Measurements from ENCODE around the gene PPP2R5E. TPM values are rescaled to one million over a fixed set of nuclear protein-coding genes. Genes with fewer than 3 reads are reported as not detected.
"Not testable (repeated sequence)": the region's sequence is repeated elsewhere in the genome, so short reads cannot be mapped to it uniquely, and the experiment has no call there.

The PPP2R5E gene
- polyA plus RNA-seq (2013, experiment 1 of 2; ENCODE audit: insufficient read length), result 34.2 TPM
- polyA plus RNA-seq (2013, experiment 2 of 2; ENCODE audit: insufficient read length), result 39.5 TPM

DNA sequence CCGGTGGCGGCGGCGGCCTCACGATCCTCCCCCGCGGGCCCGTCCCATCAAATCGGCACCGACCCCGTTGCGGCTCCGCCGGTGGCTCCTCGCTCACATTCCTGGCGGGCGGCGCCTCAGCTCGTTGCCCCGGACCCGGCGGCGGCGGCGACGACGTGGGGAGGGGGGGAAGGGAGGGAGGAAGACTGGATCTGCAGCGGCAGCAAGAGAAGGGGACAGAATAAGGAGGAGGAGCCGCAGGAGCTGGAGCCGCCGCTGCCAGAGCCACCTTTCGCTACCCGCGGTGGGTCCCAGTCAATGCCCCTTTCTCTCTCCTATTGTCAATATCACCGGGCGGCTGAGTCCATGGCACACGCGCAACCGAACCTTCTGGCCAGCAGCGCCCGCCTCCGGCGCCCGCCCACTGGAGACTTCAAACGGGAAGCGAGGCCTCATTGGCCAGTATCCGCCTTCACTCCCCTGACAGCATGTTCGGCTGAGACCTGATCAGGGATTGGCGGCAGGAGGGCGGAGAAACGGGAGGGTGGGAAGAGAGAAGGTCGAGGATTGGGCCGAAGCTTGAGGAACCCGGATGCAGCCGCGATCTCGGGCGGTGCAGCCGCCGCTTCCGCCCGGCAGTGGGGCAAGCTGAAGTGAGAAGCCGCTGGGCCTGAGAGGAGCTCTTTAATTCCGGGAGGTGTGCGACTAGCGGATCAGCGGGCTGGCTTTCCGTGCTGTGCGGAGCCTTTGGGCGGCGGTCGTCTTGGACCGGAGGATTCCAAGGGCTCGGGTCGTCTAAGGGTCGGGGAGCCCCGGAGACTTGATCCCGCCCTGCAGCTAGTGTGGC, at the start of gene PPP2R5E:
Gene PPP2R5E (minus strand): TSS at position 378 of the 826 bp plus-strand sequence. CDS start 3,692 bp downstream, outside the sequence.
- DNase-seq, result peak; percentile 99

DNA sequence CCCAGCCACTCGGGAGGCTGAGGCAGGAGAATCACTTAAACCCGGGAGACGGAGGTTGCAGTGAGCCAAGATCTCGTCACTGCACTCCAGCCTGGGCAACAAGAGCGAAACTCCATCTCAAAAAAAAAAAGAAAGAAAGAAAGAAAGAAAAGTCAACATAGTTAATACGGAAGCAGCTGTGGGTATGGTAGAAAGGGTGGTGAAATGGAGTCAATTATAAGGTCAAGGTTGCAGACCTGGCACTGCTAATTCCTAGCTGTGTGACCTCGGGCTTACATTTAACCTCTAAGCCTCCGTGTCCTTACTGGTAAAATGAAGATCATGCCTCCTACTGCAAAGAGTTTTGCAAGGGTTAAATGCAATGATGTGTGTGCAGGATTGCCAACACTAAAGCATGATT, 39.9 kb upstream of the PPP2R5E start:
- not testable (repeated sequence) for DNase-seq

DNA sequence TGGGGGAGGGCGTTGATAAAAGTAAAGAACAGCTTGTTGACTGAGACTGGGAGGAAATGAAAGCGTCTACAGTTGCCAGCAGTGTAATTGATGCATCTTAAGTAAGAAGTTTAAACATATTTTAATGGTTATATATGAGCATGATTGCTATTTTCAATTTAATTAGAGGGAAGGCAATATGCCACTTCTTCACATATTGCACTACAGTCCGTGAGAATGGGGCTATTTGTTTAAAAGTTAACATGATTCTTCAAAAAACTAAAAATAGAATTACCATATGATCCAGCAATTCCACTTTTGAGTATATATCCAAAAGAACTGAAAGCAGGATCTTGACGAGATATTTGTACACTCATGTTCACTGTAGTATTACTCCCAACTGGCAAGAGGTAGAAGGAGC, 38.3 kb upstream of the PPP2R5E start:
- no peak for DNase-seq

DNA sequence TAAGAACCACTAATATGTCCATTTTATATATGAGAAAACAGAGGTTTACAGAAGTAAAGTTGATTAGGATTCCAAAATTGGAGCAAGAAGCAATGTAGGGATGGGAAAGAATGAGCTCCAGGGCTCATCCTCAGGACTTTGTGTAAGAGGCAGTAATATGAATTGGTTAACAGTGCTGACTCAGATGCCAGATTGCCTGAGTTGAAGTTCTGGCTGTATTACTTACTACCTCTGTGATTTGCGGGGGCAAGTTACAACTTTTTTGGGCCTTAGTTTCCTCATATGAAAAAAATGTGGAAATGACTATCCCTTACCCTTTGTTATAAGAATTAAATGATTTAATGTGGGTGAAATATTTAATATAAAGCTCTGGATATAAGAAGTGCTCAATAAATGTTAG, 35.1 kb upstream of the PPP2R5E start:
- DNase-seq, result no peak

DNA sequence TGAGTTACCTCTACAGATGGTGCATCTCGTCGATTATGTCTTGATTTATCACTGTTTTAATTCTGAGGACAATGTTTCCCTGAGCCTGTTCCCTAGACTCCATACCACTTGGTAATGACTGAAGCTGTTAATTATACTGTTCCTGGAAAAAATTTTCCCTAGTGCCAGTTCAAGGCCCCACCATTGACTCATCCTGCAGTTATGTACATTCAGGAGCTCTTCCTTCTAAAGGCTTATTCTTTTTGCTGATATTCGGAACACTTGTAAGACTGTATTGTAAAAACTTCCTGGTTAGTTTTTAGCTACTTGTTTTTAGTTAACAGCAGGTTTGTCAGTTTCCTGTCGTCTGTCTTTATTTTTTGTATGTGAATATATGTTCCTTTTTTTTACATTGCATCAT, 30.4 kb upstream of the PPP2R5E start:
- peak; percentile 14 for DNase-seq

DNA sequence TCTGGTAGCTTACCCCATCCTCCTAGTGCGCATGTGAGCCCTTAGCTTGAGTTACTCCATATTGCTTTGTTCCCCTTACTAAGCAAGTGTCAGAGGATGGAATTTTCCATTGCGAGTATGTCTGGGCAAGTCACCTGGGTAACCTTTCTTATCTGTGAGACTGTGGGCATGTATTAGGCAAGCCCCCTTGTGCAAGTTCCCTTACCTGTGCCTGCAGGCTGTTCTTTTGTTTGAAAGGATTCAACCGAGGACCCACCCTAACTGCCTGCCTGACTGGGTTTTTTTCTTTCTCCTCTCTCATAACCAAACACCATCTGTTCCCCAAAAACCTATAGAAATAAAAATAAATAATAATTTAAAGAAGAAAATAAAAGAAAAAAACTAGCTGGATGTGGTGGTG, 22.3 kb upstream of the PPP2R5E start:
- DNase-seq, result no peak

DNA sequence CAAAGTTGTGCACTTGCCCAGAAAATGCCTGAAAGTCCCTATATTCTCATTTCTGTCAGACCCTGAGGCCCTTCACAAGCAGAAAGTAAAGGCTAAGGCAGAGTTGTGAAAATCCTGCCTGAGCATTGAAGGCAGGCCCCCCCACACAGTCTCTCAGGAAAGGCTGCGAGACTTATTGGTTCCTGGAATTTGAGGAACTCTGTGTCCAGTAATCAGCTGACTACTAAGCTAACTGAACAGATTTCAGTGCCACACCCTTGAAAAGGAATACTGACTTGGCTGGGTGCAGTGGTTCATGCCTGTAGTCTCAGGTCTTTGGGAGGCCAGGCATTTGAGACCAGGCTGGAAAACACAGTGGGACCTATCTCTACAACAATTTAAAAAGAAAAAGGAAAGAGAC, 21.1 kb upstream of the PPP2R5E start:
- no peak for DNase-seq

DNA sequence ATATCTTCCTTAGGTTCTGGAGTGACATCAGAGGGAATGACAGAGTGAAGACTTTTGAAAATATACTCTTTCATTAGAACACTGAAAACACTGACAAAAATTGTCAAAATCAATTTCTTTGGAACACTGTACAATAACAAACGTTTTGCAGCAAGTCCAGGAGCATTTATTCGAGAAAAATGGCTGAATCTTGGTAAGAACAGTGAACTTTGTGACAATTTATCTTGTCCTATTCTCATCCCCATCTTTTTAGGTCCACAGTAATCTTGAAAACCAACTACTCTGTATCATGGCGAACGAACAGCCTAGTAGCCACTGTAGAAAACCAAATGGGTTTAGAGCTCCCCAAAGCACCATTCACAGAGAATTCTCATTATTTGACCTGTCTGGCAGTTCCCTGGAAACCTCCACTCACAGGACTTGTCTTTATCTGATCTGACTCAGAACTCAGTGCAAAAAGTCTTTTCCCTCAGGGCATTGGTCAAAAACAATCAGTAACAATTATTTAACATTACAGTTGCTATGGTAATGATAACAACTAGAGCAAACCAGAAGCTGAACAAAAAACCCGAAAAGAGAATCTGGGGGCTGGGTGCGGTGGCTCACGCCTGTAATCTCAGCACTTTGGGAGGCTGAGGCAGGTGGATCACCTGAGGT, 20.3 kb upstream of the PPP2R5E start:
- DNase-seq, result no peak

DNA sequence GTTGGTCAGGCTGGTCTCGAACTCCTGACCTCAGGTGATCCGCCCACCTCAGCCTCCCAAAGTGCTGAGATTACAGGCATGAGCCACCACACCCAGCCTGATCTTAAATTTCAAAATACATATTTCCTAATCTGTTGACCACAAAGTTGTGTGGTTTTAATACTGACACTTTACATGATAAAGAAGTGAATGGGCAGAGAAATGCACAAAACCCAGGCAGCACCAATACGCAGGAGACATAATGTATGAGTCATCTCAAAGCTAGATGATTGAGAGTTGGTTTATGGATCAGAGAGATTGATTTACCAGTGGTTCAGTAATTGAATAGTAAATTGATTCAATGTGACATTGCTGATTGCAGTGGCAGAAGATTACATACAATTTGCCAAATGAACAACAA, 19.2 kb upstream of the PPP2R5E start:
- no peak for DNase-seq

DNA sequence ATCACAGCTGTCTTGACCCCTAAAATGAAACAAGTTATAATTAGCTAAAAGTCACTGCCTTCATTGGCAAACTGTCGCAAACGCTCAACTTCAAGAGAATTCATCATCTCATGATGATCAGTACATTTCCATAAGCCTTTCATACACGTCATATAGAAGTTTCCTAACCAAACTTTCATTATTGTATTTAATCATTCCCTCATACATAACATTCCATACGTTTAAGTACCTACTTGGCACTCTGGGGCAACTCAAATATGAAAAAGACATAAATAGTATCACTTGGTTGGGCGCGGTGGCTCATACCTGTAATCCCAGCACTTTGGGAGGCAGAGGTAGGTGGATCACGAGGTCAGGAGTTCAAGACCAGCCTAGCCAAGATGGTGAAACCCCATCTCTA, 12.4 kb upstream of the PPP2R5E start:
- no peak for DNase-seq

DNA sequence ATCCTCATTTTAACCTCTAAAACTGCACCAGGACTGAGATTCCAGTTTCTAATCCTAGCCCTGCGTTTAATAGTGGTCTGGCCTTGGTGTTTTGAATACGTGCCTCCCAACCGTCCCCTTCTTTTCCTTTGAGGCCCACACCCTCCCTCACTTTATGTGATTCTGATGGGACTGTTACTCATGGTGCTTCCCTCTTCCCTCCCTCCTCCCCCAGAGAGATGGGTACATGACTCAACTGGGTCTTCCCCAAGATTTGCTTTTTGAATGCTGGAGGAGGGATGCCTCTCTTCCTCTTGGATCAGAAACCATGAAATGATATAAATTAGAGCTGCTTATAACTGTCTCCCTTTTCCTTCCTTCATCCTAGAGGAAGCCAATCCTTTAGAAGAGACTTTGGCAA, 8.2 kb upstream of the PPP2R5E start:
- peak; percentile 39 for DNase-seq

DNA sequence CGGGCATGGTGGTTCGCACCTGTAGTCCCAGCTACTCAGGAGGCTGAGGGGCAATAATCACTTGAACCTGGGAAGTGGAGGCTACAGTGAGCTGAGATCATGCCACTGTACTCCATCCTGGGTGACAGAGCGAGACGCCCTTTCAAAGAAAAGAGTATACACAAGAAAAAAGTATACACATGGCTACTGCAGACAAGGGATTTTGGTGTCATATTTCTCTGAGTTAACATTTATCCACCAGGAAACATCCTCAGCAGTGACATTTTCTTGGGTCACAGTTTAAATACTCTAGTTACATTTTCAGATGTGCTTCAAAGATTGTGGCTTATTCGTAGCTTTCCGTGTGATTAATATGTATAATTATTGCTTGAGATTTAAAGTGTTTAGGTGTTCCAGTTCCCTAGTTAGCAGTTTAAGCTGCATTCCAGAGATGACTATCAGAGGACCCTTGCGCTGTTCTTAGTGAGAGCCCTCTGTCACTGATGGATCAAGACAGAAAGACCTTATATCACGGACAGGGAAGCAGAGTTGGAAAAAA, 4.7 kb upstream of the PPP2R5E start:
- no peak for DNase-seq

DNA sequence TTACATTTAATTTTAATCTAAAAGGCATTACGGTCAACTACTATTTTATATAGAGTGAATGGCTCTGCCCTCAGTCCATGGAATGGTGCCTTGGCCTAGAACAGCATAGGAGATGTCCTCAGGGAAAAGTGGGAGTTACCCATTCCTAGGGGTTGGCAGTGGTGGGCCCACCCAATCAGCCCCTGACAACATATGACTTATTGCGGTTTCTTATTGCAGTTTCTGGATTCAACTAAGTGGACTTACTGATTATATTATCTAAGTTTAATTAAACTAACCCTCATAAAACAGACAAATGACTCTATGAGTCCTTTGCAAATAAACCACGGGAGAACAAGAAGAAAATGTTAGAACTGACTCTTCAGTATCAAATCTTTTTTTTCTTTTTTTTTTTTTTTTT, 2.3 kb upstream of the PPP2R5E start:
- no peak for DNase-seq

DNA sequence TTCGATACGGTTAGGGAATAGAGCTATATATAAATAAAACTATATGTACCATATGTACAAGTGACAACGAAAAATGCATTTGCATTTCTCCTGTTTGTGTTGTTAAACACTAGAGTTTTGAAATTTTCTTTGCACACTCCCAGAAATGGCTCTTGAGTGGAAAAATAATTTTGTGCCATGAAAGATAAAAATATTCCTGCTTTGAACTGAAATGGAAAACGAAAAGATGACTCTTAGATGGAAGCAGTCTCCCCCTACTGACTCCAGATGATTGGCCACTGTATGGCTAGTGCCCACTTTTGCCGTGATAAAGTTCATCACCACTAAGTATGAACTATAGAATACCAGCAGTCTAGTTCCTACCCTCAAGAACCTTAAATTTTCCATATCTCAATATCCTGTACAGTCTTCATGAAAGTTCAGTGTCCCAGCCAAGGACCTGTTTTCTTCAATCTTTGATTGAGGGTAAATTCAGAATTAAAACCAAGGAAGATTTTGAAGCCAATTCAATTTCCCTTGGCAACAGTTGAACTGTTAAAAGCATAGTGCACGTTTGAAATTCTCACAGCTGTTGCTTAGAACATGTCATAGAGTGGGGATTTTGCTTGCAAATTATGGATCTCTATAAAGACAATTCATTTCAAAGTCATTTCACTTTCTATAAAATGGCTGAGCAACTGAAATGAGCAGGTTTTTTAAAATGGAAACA, 1.6 kb upstream of the PPP2R5E start:
- peak; percentile 29 for DNase-seq

DNA sequence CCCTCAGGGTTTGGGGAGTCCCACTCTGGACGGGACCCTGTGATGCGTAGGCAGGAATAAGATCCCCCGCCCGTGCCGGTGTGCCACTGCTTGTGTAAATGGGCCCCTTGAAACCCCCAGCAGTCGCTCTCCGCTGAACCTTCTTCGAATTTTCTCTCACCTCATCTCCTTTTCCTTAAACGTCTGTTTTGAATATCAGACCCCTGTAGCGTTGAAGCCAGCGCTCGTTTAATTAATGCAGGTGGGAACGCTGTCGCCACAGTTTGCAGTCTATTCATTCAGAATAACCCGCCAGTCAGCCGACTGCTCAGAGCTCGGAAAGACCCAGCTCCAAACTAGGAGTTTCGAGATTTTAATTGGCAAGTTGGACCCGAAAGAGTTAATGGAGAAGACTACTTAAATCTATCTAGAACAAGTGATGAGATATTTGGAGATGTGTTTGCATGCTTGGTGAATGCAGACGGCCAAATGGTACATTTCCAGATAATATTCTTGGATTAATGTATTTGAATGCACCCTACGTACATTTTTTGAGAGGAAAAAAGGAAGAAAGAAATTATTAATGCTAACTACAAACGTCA, 739 bp upstream of the PPP2R5E start:
- DNase-seq, result no peak

DNA sequence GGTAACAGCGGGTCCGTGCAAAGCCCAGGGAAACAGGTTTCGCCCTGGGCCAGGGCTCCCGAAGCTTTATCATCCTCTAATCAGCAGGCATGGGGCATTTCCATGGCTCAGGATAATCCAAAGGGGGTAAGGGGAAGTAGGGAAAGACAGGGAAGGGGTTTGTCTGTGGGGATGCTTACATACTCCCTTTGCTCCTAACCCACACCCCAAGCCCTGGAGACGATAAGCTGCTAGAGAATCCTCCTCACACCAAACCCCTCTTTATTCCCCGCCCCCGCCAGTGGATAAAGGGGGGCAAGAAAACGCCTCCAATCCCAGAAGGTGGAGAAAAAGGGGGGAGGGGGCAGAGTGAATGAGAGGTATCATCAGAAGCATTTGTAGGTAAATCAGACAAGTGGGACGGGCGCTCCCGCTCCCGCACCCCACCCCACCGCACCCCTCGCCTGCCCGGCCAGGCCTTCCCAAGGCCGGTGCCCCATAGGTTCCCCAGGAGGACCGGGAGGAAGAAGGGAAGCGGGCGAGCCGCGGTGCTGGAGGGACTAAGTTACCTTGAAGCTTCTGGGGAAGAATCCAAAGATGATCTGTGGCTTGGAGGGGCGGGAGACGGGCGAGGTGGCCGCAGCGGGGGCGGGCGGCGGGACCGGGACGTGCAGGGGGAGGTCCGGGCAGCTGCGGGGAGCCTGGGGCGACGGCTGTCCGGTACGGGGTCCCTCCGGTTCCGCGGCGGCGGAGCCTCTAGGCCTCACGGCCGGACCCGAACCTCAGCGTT, 762 bp downstream of the PPP2R5E start:
- DNase-seq, result no peak

DNA sequence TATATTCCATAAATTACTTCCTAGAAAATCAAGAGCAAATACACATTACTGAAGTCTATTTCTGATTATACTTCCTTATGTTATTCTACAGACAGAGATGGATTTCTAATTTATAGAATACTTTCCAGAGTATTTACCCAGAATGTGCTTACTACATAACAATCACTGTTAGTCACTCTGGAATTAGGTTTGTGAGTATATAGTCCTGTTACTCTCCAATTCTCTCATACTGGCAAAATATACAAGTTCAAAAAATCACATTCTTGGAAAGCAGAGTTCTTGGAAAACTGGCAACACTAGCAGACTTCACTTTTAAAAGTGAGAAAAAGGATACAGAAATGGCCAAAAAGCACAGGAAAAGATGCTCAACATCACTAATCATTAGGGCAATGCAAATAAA, 7.3 kb downstream of the PPP2R5E start:
- no peak for DNase-seq

DNA sequence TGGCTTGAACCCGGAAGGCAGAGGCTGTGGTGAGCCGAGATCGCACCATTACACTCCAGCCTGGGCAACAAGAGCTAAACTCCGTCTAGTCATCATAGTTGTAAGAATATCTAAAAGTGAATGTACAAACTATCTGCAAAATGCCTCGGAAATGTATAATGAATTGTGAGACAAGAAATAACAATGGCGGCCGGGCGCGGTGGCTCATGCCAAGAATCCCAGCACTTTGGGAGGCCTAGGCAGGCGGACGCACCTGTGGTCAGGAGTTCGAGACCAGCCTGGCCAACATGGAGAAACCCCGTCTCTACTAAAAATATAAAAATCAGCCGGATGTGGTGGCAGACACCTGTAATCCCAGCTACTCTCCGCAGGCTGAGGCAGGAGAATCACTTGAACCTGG, 9.7 kb downstream of the PPP2R5E start:
- DNase-seq, result no peak

DNA sequence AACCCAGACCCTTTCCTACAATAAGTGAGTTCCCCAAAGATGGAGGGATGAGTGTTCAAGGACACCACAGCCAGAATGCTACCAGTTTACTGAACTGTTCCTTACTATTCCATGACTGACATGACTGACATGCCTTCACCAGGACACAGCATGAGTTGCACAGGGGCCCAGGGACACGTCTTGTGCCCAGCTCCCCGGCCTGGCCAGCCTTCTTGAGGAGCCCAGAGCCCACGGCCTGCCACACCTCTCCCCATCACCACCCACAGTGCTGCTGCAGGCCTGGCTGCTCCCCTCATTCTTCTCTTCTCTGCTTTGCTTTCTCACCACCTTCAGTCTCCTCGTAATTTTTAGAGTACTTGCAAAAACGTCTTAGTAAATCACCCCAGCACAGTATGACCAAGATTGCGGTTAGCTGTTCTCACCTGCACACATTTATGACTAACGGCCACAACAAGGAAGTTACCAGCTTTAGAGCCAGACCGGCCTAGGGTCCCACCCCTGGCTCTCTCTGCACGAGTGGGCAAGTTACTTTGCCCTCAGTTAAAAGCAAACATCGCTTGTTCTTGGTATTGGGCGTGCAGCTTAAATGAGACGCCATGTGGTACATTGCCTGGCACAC, 18.5 kb downstream of the PPP2R5E start:
- DNase-seq, result no peak

DNA sequence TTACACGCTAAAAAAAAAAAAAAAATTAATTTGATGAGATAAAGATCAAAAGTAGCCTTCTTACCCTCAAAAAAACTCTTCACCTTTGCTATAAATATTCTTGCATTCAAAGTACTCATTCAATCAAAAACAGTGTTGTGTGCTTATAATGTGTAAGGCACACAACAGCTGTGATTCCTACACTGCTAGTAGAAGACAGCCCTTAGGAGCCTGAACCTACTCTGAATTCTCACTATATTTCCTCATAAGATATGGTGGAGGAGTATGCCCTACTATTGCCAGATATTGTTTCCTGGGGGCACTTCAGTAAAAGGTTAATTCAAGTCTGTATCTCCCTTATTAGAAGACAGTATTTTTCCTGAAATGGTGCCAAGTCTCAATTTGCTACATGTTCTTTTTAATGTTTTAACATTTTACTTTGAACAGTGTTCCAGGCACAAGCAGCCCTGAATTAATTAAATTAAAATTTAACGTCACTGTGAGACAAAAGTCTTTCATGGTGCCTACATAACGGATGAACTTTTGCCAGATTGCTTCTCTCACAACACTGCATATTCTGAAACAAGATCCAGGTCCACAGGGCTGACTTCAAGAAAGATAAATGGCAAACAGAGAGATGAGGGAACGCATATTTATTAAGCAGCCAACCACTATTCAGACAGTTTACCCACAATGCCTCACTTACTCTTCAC, 19.3 kb downstream of the PPP2R5E start:
- no peak for DNase-seq

DNA sequence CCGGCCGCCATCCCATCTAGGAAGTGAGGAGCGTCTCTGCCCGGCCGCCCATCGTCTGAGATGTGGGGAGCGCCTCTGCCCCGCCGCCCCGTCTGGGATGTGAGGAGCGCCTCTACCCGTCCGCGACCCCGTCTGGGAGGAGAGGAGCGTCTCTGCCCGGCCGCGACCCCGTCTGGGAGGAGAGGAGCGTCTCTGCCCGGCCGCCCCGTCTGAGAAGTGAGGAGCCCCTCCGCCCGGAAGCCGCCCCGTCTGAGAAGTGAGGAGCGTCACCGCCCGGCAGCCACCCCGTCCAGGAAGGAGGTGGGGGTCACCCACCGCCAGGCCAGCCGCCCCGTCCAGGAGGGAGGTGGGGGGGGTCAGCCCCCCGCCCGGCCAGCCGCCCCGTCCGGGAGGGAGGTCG, 20.7 kb downstream of the PPP2R5E start:
- not testable (repeated sequence) for DNase-seq
